Peyer's patch (tissue), 4 donors: ENCODE measurements around the gene GUCY1A2.

Experiments
- CTCF ChIP-seq, 6 experiments: fragments of 450-650 bp in 4 of 6; fragments of 200-600 bp in 2 of 6; sonication (generic) in 1 of 6; IDR thresholded peaks; one replicate each; pipeline ENCODE4 v1.5.1; 2017 to 2019; ENCODE audit warnings: antibody characterized with exemption in 6 of 6, mild to moderate bottlenecking in 3 of 6, moderate library complexity in 1 of 6
- POLR2A ChIP-seq, 2 donors: fragments of 450-650 bp; IDR thresholded peaks; one replicate each; pipeline ENCODE4 v1.5.1; 2017; ENCODE audit warnings: antibody characterized with exemption in 2 of 2, mild to moderate bottlenecking in 2 of 2, moderate library complexity in 2 of 2

- no peak for TF ChIP-seq CTCF (IDR thresholded peaks at IDR 0.05)
- TF ChIP-seq POLR2A (IDR thresholded peaks at IDR 0.05): no peak
Measured at GRCh38 chr11:106848526-106848925, 169.8 kb downstream of the GUCY1A2 start.
